Endothelial cell of umbilical vein (primary cell): Measurements from ENCODE around the gene CLIC6. TPM values are rescaled to one million over a fixed set of nuclear protein-coding genes. Genes with fewer than 3 reads are reported as not detected.

ENCODE experiments used
- BruUV-seq: library from RNA; stranded (reverse); fragments of 400-500 nt; replicated peaks from 2 replicates; lab custom pipeline; 2021; lab: Mats Ljungman, UMichigan
- CTCF ChIA-PET: fragments of 300-600, 350-600 bp; sonication (Branson Sonifier 250); formaldehyde crosslinking; loops from one replicate; lab custom pipeline; 2021; ENCODE audit warnings: antibody characterized with exemption, inconsistent platforms; lab: Charles Lee
- POLR2A ChIA-PET: fragments of 300-600, 350-600 bp; sonication (Branson Sonifier 250); formaldehyde crosslinking; loops from one replicate; lab custom pipeline; 2021; ENCODE audit warnings: antibody characterized with exemption, inconsistent platforms; lab: Charles Lee
- DNase-seq: peaks from one replicate; pipeline ENCODE4 v3.0.0-alpha.2; 2011; ENCODE audit warnings: low read depth, low spot score
- FAIRE-seq: peaks from 2 replicates; lab custom pipeline; 2011; peaks lifted over from hg19 to GRCh38; lab: Jason Lieb, UNC
- H2AFZ ChIP-seq: 2 replicates; pipeline ENCODE4 v1.6.0; 2012; ENCODE audit warnings: low read depth, low read length, control low read depth, inconsistent platforms
- H3K27ac ChIP-seq: 2 replicates; pipeline ENCODE4 v1.5.1; 2011; ENCODE audit warnings: low read depth, mild to moderate bottlenecking, control low read depth, low read length, moderate library complexity; ENCODE audit not compliant: insufficient read depth
- H3K27me3 ChIP-seq, 2 experiments: 2 replicates each; pipeline versions ENCODE4 v1.6.0 to v1.6.1; 2011; ENCODE audit warnings: low read length in 2 of 2, mixed read lengths in 1 of 2; ENCODE audit not compliant: control insufficient read depth in 2 of 2, insufficient read depth in 2 of 2
- H3K36me3 ChIP-seq, 2 experiments: 2 replicates in 1 of 2; 3 replicates in 1 of 2; pipeline ENCODE4 v1.5.1; 2011; ENCODE audit warnings: low read length in 2 of 2, mild to moderate bottlenecking in 1 of 2, moderate library complexity in 1 of 2; ENCODE audit not compliant: control insufficient read depth in 2 of 2, insufficient read depth in 2 of 2; ENCODE audit errors: extremely low read depth in 1 of 2
- H3K4me1 ChIP-seq: 3 replicates; pipeline ENCODE4 v1.5.1; 2011; ENCODE audit warnings: mild to moderate bottlenecking, low read length; ENCODE audit not compliant: control insufficient read depth, insufficient read depth; ENCODE audit errors: extremely low read depth
- H3K4me2 ChIP-seq: 2 replicates; pipeline ENCODE4 v1.6.1; 2011; ENCODE audit warnings: low read length, control low read depth, mixed read lengths; ENCODE audit not compliant: insufficient read depth
- H3K4me3 ChIP-seq, 3 experiments: fragments of 200-600 bp in 1 of 3; sonication (generic), shearing (Covaris generic) in 1 of 3; replicated peaks in 1 of 3; 2 replicates each; pipeline ENCODE4 v1.5.1; 2011 to 2016; ENCODE audit warnings: control low read depth in 3 of 3, low read length in 3 of 3, mild to moderate bottlenecking in 2 of 3, inconsistent platforms in 1 of 3, low read depth in 1 of 3, moderate library complexity in 1 of 3; ENCODE audit not compliant: insufficient read depth in 1 of 3
- H3K79me2 ChIP-seq: 2 replicates; pipeline ENCODE4 v1.6.0; 2012; ENCODE audit warnings: low read length, inconsistent platforms; ENCODE audit not compliant: control insufficient read depth, insufficient read depth
- H3K9ac ChIP-seq: replicated peaks from 2 replicates; pipeline ENCODE3; 2011; ENCODE audit warnings: low read length, control low read depth; ENCODE audit not compliant: insufficient read depth; ENCODE audit errors: extremely low read depth
- H3K9me1 ChIP-seq: replicated peaks from 3 replicates; pipeline ENCODE4 v1.6.0; 2011; ENCODE audit warnings: mild to moderate bottlenecking, low read length; ENCODE audit not compliant: control insufficient read depth, insufficient read depth; ENCODE audit errors: extremely low read depth
- H3K9me3 ChIP-seq: replicated peaks from 2 replicates; pipeline ENCODE4 v1.5.1; 2012; ENCODE audit warnings: low read length, inconsistent platforms; ENCODE audit not compliant: control insufficient read depth, insufficient read depth
- H4K20me1 ChIP-seq: replicated peaks from 2 replicates; pipeline ENCODE3; 2011; ENCODE audit warnings: mild to moderate bottlenecking, low read length; ENCODE audit not compliant: control insufficient read depth, insufficient read depth; ENCODE audit errors: extremely low read depth
- CTCF ChIP-seq, 2 donors: IDR thresholded peaks; 1 replicate in 1 of 2; 2 replicates in 1 of 2; pipeline ENCODE4 v1.5.1; 2011; ENCODE audit warnings: low read length in 2 of 2, mild to moderate bottlenecking in 2 of 2, moderate library complexity in 2 of 2, control low read depth in 1 of 2, inconsistent platforms in 1 of 2, low read depth in 1 of 2; ENCODE audit not compliant: insufficient read depth in 1 of 2; ENCODE audit errors: extremely low read depth in 1 of 2
- EZH2 ChIP-seq: IDR thresholded peaks from 2 replicates; pipeline ENCODE4 v1.6.1; 2012; ENCODE audit warnings: borderline replicate concordance, low read depth, mild to moderate bottlenecking, moderate library complexity, low read length, inconsistent platforms; ENCODE audit not compliant: severe bottlenecking
- FOS ChIP-seq: IDR thresholded peaks from 2 replicates; pipeline ENCODE4 v1.6.1; 2011; ENCODE audit warnings: mild to moderate bottlenecking, low read length, moderate library complexity, borderline replicate concordance; ENCODE audit not compliant: insufficient read depth
- GATA2 ChIP-seq: IDR thresholded peaks from 2 replicates; pipeline ENCODE4 v1.7.0; 2011; ENCODE audit warnings: low read depth, mild to moderate bottlenecking, moderate library complexity, mixed read lengths, low read length; ENCODE audit not compliant: insufficient read length, insufficient read depth
- JUN ChIP-seq: IDR thresholded peaks from 2 replicates; pipeline ENCODE4 v1.6.1; 2011; ENCODE audit warnings: borderline replicate concordance, low read depth; ENCODE audit not compliant: insufficient read length, insufficient read depth
- MAX ChIP-seq: IDR thresholded peaks from 2 replicates; pipeline ENCODE4 v1.6.1; 2011; ENCODE audit not compliant: insufficient read depth, insufficient read length
- MYC ChIP-seq: IDR thresholded peaks from one replicate; pipeline ENCODE4 v1.6.1; 2011; ENCODE audit warnings: mild to moderate bottlenecking, low read depth, low read length
- POLR2A ChIP-seq: IDR thresholded peaks from 2 replicates; pipeline ENCODE4 v1.6.1; 2012; ENCODE audit warnings: low read depth, mild to moderate bottlenecking, control low read depth, low read length
- POLR2AphosphoS5 ChIP-seq: IDR thresholded peaks from 2 replicates; pipeline ENCODE4 v1.6.1; 2012; ENCODE audit warnings: low read depth, mild to moderate bottlenecking, control low read depth, low read length, moderate library complexity; ENCODE audit not compliant: insufficient read depth
- dilution Hi-C: fragments of 300-500 bp; cut with MboI; formaldehyde crosslinking; loops from one replicate; pipeline ENCODE4 v1.15.0; 2019; ENCODE audit warnings: low sequenced_read_pairs; ENCODE audit not compliant: extremely low pct_ligation_motif_present
- intact Hi-C: fragments of 100-400 bp; cut with micrococcal nuclease; formaldehyde crosslinking; loops from one replicate; pipeline ENCODE4 v1.10.0; 2022
- polyA plus RNA-seq, 4 experiments: library from polyadenylated mRNA; depleted of rRNA in 3 of 4; stranded (reverse) in 3 of 4; unstranded in 1 of 4; fragments of >200 nt; gene quantifications; 2 replicates each; pipeline versions ENCODE4 v1.2.1 to v1.2.3, GENCODE V29; 2011 to 2012; ENCODE audit warnings: missing spikeins in 1 of 4
- total RNA-seq: library from RNA; stranded (reverse); gene quantifications from 2 replicates; pipeline ENCODE4 v1.2.3, GENCODE V29; 2021

CLIC6 gene
- total and polyA plus RNA-seq, 2 donors (not counting 3 experiments of a cell fraction or from before 2014, with no cell fraction given), result not detected

- Histone ChIP-seq H3K79me2 (no peaks in the 10 kb centered on the region), H3K4me1 (no peaks in the 10 kb centered on the region), H3K9ac (no peak overlapping the region), H3K36me3 (no peaks in the 10 kb centered on the region), H3K4me3 (no peak overlapping the region), H3K9me3 (no peaks in the 10 kb centered on the region), H4K20me1 (no peaks in the 10 kb centered on the region), H3K27me3 (peaks cover 6 to 13% of the 10 kb centered on the region in 2 experiments), H3K9me1 (no peaks in the 10 kb centered on the region), H2AFZ (no peak overlapping the region), H3K4me2 (no peak overlapping the region), H3K27ac (no peak overlapping the region)
- ChIA-PET POLR2A (no interaction called here), CTCF (interaction anchor here (6.1 kb wide), 1 partner anchor 20 kb away, joined by 26 read pairs; no protein-coding TSS in a partner anchor)
- intact Hi-C loops, result no loop called here
- dilution Hi-C loops, result no loop called here
- FAIRE-seq, result no peak
- TF ChIP-seq EZH2 (no peak), JUN (no peak), POLR2A (no peak), MYC (no peak), GATA2 (no peak), CTCF (IDR thresholded peaks at IDR 0.05; ENCODE audit: extremely low read depth in 1 of 2, insufficient read depth in 1 of 2, low read depth in 1 of 2, low read length in 2 of 2) (no peak), FOS (no peak), MAX (no peak), POLR2AphosphoS5 (no peak)
- no TSS peak for BruUV-seq
- DNase-seq, result no peak
Observed at GRCh38 chr21:34765619-34766018, 96.8 kb downstream of the CLIC6 start.
